ENCODE measurements around the gene LIPI.

LIPI gene

DNA sequence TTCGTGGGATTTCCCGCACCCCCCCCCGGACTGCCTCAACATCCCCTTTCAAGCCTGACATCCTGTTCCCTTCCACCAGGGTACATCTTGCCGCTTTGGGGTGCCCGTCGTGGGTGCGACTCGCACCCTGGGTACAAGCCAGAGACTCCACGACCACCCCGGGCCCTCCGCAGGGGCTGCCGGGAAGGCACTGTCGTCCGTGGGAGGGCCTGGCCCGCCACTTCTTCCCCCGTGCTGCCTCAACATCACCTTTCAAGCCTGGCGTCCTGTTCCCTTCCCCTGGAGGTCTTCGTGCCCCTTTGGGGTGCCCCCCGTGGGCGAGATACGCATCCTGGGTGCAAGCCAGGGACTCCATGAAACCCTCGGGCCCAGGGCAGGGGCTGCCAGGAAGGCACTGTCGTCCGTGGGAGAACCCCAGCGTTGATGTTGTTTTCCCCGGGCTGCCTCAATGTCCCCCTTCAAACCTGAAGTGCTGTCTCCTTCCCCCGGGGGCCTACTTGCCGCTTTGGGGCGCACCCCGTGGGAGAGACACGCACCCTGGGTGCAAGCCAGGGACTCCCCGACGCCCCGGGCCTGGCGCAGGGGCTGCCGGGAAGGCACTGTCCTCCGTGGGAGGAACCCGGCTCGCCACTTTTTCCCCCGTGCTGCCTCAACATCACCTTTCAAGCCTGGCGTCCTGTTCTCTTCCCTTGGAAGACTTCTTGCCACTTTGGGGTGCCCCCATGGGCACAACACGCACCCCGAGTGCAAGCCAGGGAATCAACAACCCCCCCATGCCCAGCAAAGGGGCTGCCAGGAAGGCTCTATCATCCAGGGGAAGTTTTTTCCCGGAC, 138.6 kb downstream of the LIPI start:
- Histone ChIP-seq H3K9ac (ENCODE audit: low read length) (no peak overlapping the region), H2AFZ (ENCODE audit: low read depth, low read length, severe bottlenecking) (no peak overlapping the region), H3K4me3 (ENCODE audit: insufficient read depth, low read length, poor library complexity, severe bottlenecking) (no peak overlapping the region), H3K27me3 (ENCODE audit: low read length) (no peaks in the 10 kb centered on the region), H3K79me2 (ENCODE audit: insufficient read depth, low read length) (no peaks in the 10 kb centered on the region), H3K9me2 (replicated peaks; ENCODE audit: insufficient read depth, low read length) (no peaks in the 10 kb centered on the region), H3K4me2 (ENCODE audit: low read depth, low read length, poor library complexity, severe bottlenecking) (no peak overlapping the region), H3K36me3 (ENCODE audit: low read length) (no peaks in the 10 kb centered on the region), H4K20me1 (ENCODE audit: low read depth, low read length) (no peaks in the 10 kb centered on the region; the same call in 1 of the 2 replicates), H3K27ac (ENCODE audit: low read depth, low read length) (no peak overlapping the region), H3F3A (ENCODE audit: insufficient read depth) (no peaks in the 10 kb centered on the region), H3K9me3 (ENCODE audit: insufficient read depth, low read length) (no peaks in the 10 kb centered on the region)
- TF ChIP-seq, protein P1, sequence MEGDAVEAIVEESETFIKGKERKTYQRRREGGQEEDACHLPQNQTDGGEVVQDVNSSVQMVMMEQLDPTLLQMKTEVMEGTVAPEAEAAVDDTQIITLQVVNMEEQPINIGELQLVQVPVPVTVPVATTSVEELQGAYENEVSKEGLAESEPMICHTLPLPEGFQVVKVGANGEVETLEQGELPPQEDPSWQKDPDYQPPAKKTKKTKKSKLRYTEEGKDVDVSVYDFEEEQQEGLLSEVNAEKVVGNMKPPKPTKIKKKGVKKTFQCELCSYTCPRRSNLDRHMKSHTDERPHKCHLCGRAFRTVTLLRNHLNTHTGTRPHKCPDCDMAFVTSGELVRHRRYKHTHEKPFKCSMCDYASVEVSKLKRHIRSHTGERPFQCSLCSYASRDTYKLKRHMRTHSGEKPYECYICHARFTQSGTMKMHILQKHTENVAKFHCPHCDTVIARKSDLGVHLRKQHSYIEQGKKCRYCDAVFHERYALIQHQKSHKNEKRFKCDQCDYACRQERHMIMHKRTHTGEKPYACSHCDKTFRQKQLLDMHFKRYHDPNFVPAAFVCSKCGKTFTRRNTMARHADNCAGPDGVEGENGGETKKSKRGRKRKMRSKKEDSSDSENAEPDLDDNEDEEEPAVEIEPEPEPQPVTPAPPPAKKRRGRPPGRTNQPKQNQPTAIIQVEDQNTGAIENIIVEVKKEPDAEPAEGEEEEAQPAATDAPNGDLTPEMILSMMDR (IDR thresholded peaks at IDR 0.05; ENCODE audit: insufficient read depth, low read length, poor library complexity, severe bottlenecking), result no peak
- no peak for TF ChIP-seq EZH2phosphoT487 (conservative IDR thresholded peaks at IDR 0.05; ENCODE audit: low read length)

DNA sequence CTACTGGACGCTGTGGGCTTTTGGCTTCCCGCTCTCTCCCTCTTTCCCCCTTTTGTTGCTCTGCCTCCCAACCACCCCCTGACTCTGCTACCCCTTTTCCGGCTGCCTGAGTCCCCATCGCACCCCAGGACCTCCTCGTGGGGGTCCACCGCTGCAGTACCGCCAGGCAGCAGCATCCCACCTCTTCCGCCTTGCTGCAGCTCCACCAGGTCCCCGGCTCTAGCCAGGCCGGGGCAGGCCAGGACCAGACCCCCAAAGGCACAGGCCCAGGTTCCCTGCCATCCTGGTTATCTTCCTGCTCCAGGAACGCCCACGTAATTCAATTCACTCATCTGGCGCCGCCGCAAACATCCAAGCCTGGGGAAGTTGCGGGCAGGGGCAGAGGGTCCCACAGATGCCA, 139.8 kb downstream of the LIPI start:
- Histone ChIP-seq H3K36me3 (ENCODE audit: low read length) (no peaks in the 10 kb centered on the region), H3K27ac (ENCODE audit: low read depth, low read length) (no peak overlapping the region), H3K4me2 (ENCODE audit: low read depth, low read length, poor library complexity, severe bottlenecking) (no peak overlapping the region), H3K9me3 (ENCODE audit: insufficient read depth, low read length) (no peaks in the 10 kb centered on the region), H4K20me1 (ENCODE audit: low read depth, low read length) (no peaks in the 10 kb centered on the region; the same call in 1 of the 2 replicates), H3K4me3 (ENCODE audit: insufficient read depth, low read length, poor library complexity, severe bottlenecking) (no peak overlapping the region), H3K79me2 (ENCODE audit: insufficient read depth, low read length) (peaks cover 8% of the 10 kb centered on the region; the same call in 1 of the 2 replicates), H3F3A (ENCODE audit: insufficient read depth) (no peaks in the 10 kb centered on the region), H3K9ac (ENCODE audit: low read length) (no peak overlapping the region), H2AFZ (ENCODE audit: low read depth, low read length, severe bottlenecking) (no peak overlapping the region), H3K27me3 (ENCODE audit: low read length) (no peaks in the 10 kb centered on the region), H3K9me2 (replicated peaks; ENCODE audit: insufficient read depth, low read length) (no peaks in the 10 kb centered on the region)
- no peak for TF ChIP-seq EZH2phosphoT487 (conservative IDR thresholded peaks at IDR 0.05; ENCODE audit: low read length)
- TF ChIP-seq, protein P1 (IDR thresholded peaks at IDR 0.05; ENCODE audit: insufficient read depth, low read length, poor library complexity, severe bottlenecking), result no peak

GRCh38 chr21:14070049-14070893, 140.5 kb downstream of the LIPI start:
- TF ChIP-seq, protein P1 (IDR thresholded peaks at IDR 0.05; ENCODE audit: insufficient read depth, low read length, poor library complexity, severe bottlenecking), result no peak
- no peak for TF ChIP-seq EZH2phosphoT487 (conservative IDR thresholded peaks at IDR 0.05; ENCODE audit: low read length)
- Histone ChIP-seq H3K4me2 (ENCODE audit: low read depth, low read length, poor library complexity, severe bottlenecking) (no peak overlapping the region), H3K9me3 (ENCODE audit: insufficient read depth, low read length) (no peaks in the 10 kb centered on the region), H4K20me1 (ENCODE audit: low read depth, low read length) (no peaks in the 10 kb centered on the region; the same call in 1 of the 2 replicates), H3K36me3 (ENCODE audit: low read length) (no peaks in the 10 kb centered on the region), H3K9me2 (replicated peaks; ENCODE audit: insufficient read depth, low read length) (no peaks in the 10 kb centered on the region), H3K9ac (ENCODE audit: low read length) (no peak overlapping the region), H3K4me3 (ENCODE audit: insufficient read depth, low read length, poor library complexity, severe bottlenecking) (no peak overlapping the region), H3K27me3 (ENCODE audit: low read length) (no peaks in the 10 kb centered on the region), H2AFZ (ENCODE audit: low read depth, low read length, severe bottlenecking) (no peak overlapping the region), H3K79me2 (ENCODE audit: insufficient read depth, low read length) (peaks cover 9% of the 10 kb centered on the region; the same call in 1 of the 2 replicates), H3K27ac (ENCODE audit: low read depth, low read length) (no peak overlapping the region), H3F3A (ENCODE audit: insufficient read depth) (no peaks in the 10 kb centered on the region)
